ENCODE results near the gene NME5. TPM values are rescaled to one million over a fixed set of nuclear protein-coding genes. Genes with fewer than 3 reads are reported as not detected.

Gene NME5
- not detected for total RNA-seq

DNA sequence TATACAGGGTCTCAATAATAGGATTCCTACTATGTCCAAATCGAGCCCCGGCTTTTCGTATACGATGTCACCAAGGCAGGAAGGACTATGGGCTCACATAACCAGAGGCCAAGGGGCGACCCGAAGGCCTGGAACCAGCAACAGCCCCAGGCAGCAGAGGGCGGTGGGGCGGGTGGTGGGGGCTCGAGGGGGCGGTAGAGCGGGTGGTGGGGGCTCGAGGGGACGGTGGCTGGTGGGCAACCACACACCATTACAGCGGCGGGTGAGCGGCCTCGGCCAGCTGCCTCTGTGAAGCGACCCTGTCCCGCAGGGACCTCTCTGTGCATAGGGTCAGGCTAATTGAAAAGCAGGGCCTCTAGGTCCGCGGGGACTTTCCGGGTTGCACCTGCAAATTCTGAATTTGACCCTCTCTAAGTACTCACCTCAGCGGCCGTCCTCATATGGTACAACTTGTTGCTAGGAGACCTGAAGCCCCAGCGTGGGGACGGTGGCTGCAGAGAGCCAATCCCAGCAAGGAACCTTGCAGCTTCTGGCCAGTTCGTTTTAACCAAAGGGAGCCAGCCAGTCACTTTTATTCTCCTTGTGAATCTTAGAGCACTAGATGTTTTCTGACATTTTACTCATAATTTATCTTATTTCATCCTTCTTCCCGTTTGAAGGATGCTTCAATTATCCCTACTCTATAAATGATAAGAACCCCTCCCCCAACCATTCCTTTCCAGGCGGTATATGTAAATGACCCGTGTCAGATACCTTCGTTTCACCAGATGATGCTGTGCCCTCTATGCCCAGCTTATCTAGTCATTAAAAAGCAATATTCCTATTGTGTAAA, at the start of gene NME5:
NME5 (minus strand) TSS at position 480 of the 832 bp plus-strand sequence. CDS start 648 bp downstream, outside the sequence.
- Histone ChIP-seq H3K4me1 (ENCODE audit: control insufficient read depth in 3 of 3, insufficient read depth in 3 of 3, low read length in 3 of 3) (no peaks in the 10 kb centered on the region), H3K36me3 (ENCODE audit: control insufficient read depth in 3 of 3, insufficient read depth in 3 of 3, low read length in 3 of 3) (no peaks in the 10 kb centered on the region), H3K27me3 (ENCODE audit: control insufficient read depth in 3 of 3, insufficient read depth in 3 of 3, low read length in 3 of 3) (no peaks in the 10 kb centered on the region), H3K9ac (ENCODE audit: low read depth in 1 of 3, low read length in 3 of 3) (peak within 1 kb of the TSS in 2 of 3 donors; percentile 50 to 61), H3K4me3 (ENCODE audit: low read length in 3 of 3) (peak within 1 kb of the TSS; percentile 68 to 85 (median 80)), H3K9me3 (ENCODE audit: control insufficient read depth in 3 of 3, low read length in 3 of 3) (no peaks in the 10 kb centered on the region), H3K27ac (ENCODE audit: low read depth, low read length) (no peak within 1 kb of the TSS)

DNA sequence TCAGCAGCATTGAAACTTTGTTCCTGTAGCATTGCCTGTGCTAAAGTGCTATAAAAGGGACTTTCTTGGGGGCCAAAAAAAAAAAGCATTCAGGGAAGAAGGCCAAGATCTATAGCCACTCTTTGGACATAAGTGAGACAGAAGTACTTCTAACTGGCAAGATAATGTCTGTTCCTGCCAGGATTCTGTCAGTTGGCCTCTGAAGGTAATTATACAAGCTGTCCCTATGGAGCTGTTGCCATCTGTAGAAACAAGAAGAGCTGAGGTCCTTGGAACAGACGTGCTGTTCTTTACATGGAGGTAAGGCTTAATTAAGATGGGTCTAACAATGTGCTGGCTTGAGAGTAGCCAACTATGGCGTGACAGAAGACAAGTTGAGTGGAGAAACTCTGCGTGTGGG, 49.4 kb upstream of the NME5 start:
- Histone ChIP-seq H3K4me3 (ENCODE audit: low read length in 3 of 3) (no peak overlapping the region), H3K9me3 (ENCODE audit: control insufficient read depth in 3 of 3, low read length in 3 of 3) (no peaks in the 10 kb centered on the region), H3K4me1 (ENCODE audit: control insufficient read depth in 3 of 3, insufficient read depth in 3 of 3, low read length in 3 of 3) (no peaks in the 10 kb centered on the region), H3K27ac (ENCODE audit: low read depth, low read length) (no peak overlapping the region), H3K9ac (ENCODE audit: low read depth in 1 of 3, low read length in 3 of 3) (no peak overlapping the region), H3K27me3 (ENCODE audit: control insufficient read depth in 3 of 3, insufficient read depth in 3 of 3, low read length in 3 of 3) (no peaks in the 10 kb centered on the region), H3K36me3 (ENCODE audit: control insufficient read depth in 3 of 3, insufficient read depth in 3 of 3, low read length in 3 of 3) (peaks cover 26 to 63% (median 61%) of the 10 kb centered on the region in 3 donors)

- Histone ChIP-seq H3K4me3 (ENCODE audit: low read length in 3 of 3) (no peak overlapping the region), H3K9ac (ENCODE audit: low read depth in 1 of 3, low read length in 3 of 3) (no peak overlapping the region), H3K36me3 (ENCODE audit: control insufficient read depth in 3 of 3, insufficient read depth in 3 of 3, low read length in 3 of 3) (peaks cover 15 to 47% (median 44%) of the 10 kb centered on the region in 3 donors), H3K27me3 (ENCODE audit: control insufficient read depth in 3 of 3, insufficient read depth in 3 of 3, low read length in 3 of 3) (no peaks in the 10 kb centered on the region), H3K9me3 (ENCODE audit: control insufficient read depth in 3 of 3, low read length in 3 of 3) (no peaks in the 10 kb centered on the region), H3K27ac (ENCODE audit: low read depth, low read length) (no peak overlapping the region), H3K4me1 (ENCODE audit: control insufficient read depth in 3 of 3, insufficient read depth in 3 of 3, low read length in 3 of 3) (no peaks in the 10 kb centered on the region)
These were observed 46.8 kb upstream of the NME5 start for GRCh38 chr5:138186002-138186447.

- Histone ChIP-seq H3K4me1 (ENCODE audit: control insufficient read depth in 3 of 3, insufficient read depth in 3 of 3, low read length in 3 of 3) (peaks cover 7 to 12% (median 9%) of the 10 kb centered on the region in 3 donors), H3K36me3 (ENCODE audit: control insufficient read depth in 3 of 3, insufficient read depth in 3 of 3, low read length in 3 of 3) (peaks cover 4 to 22% (median 21%) of the 10 kb centered on the region in 3 donors), H3K4me3 (ENCODE audit: low read length in 3 of 3) (no peak overlapping the region), H3K9ac (ENCODE audit: low read depth in 1 of 3, low read length in 3 of 3) (no peak overlapping the region), H3K27ac (ENCODE audit: low read depth, low read length) (no peak overlapping the region), H3K27me3 (ENCODE audit: control insufficient read depth in 3 of 3, insufficient read depth in 3 of 3, low read length in 3 of 3) (no peaks in the 10 kb centered on the region), H3K9me3 (ENCODE audit: control insufficient read depth in 3 of 3, low read length in 3 of 3) (no peaks in the 10 kb centered on the region)
These were observed 43.6 kb upstream of the NME5 start for GRCh38 chr5:138182808-138183207.

GRCh38 chr5:138180841-138181240, 41.6 kb upstream of the NME5 start:
- Histone ChIP-seq H3K4me1 (ENCODE audit: control insufficient read depth in 3 of 3, insufficient read depth in 3 of 3, low read length in 3 of 3) (peaks cover 13 to 19% (median 14%) of the 10 kb centered on the region in 3 donors), H3K27ac (ENCODE audit: low read depth, low read length) (no peak overlapping the region), H3K36me3 (ENCODE audit: control insufficient read depth in 3 of 3, insufficient read depth in 3 of 3, low read length in 3 of 3) (peaks cover 9 to 16% (median 13%) of the 10 kb centered on the region in 3 donors), H3K9ac (ENCODE audit: low read depth in 1 of 3, low read length in 3 of 3) (no peak overlapping the region), H3K9me3 (ENCODE audit: control insufficient read depth in 3 of 3, low read length in 3 of 3) (no peaks in the 10 kb centered on the region), H3K4me3 (ENCODE audit: low read length in 3 of 3) (no peak overlapping the region), H3K27me3 (ENCODE audit: control insufficient read depth in 3 of 3, insufficient read depth in 3 of 3, low read length in 3 of 3) (no peaks in the 10 kb centered on the region)

DNA sequence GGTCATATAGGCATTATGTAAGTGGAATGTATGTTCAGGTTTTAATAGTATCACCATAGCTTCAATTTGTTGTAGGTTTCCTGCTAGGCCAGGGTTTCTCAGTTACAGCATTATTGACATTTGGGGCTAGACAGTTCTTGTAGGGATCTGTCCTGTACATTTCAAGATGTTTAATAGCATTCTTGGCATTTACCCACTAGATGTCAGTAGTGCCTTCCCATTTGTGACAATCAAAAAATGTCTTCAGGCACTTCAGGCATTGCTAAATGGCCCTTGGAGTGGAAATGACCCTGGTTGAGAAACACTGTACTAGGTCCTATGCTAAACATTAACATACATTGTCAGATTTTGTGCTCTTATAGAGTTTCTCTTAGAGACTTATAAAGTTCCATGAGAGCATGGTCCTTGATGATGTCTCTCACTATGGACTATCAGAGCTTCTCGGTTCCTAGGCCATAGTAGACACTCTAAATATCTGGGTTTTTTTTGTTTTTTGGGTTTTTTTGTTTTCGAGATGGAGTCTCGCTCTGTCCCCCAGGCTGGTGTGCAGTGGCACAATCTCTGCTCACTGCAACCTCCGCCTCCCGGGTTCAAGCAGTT, 41.1 kb upstream of the NME5 start:
- H3K27me3 ChIP-seq (ENCODE audit: control insufficient read depth in 3 of 3, insufficient read depth in 3 of 3, low read length in 3 of 3), result no peaks in the 10 kb centered on the region
- peaks cover 11 to 20% (median 13%) of the 10 kb centered on the region in 3 donors for H3K36me3 ChIP-seq (ENCODE audit: control insufficient read depth in 3 of 3, insufficient read depth in 3 of 3, low read length in 3 of 3)
- no peak overlapping the region for H3K27ac ChIP-seq (ENCODE audit: low read depth, low read length)
- no peaks in the 10 kb centered on the region for H3K9me3 ChIP-seq (ENCODE audit: control insufficient read depth in 3 of 3, low read length in 3 of 3)
- H3K4me1 ChIP-seq (ENCODE audit: control insufficient read depth in 3 of 3, insufficient read depth in 3 of 3, low read length in 3 of 3), result peaks cover 13 to 19% (median 14%) of the 10 kb centered on the region in 3 donors
- no peak overlapping the region for H3K9ac ChIP-seq (ENCODE audit: low read depth in 1 of 3, low read length in 3 of 3)
- H3K4me3 ChIP-seq (ENCODE audit: low read length in 3 of 3), result no peak overlapping the region

DNA sequence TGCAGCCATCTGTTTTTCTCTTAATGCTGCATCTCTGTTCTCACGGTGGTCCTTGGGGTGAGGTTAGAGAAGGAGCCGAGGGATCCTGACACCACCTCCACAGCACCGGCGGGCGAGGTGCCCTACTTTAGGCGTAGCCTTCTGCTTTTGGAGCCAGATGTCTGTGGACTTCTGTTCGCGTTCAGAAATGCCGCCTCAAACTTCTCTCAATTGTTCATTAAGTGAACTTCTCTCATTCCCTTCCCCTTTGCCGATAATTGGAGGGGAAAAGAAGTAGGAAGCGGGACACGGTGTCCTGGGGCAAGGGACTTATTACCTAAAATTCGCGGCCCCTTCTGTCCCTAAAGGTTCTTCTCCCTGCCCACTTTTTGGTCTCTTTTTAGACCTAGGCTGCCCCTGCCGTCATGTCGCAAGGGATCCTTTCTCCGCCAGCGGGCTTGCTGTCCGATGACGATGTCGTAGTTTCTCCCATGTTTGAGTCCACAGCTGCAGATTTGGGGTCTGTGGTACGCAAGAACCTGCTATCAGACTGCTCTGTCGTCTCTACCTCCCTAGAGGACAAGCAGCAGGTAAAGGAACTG, 40.1 kb upstream of the NME5 start:
- Histone ChIP-seq H3K4me3 (ENCODE audit: low read length in 3 of 3) (peak overlapping the region; percentile 90 to 100 (median 91)), H3K4me1 (ENCODE audit: control insufficient read depth in 3 of 3, insufficient read depth in 3 of 3, low read length in 3 of 3) (peaks cover 13 to 19% (median 14%) of the 10 kb centered on the region in 3 donors), H3K9ac (ENCODE audit: low read depth in 1 of 3, low read length in 3 of 3) (no peak overlapping the region), H3K36me3 (ENCODE audit: control insufficient read depth in 3 of 3, insufficient read depth in 3 of 3, low read length in 3 of 3) (peaks cover 11 to 21% (median 12%) of the 10 kb centered on the region in 3 donors), H3K27me3 (ENCODE audit: control insufficient read depth in 3 of 3, insufficient read depth in 3 of 3, low read length in 3 of 3) (no peaks in the 10 kb centered on the region), H3K27ac (ENCODE audit: low read depth, low read length) (no peak overlapping the region), H3K9me3 (ENCODE audit: control insufficient read depth in 3 of 3, low read length in 3 of 3) (no peaks in the 10 kb centered on the region)

DNA sequence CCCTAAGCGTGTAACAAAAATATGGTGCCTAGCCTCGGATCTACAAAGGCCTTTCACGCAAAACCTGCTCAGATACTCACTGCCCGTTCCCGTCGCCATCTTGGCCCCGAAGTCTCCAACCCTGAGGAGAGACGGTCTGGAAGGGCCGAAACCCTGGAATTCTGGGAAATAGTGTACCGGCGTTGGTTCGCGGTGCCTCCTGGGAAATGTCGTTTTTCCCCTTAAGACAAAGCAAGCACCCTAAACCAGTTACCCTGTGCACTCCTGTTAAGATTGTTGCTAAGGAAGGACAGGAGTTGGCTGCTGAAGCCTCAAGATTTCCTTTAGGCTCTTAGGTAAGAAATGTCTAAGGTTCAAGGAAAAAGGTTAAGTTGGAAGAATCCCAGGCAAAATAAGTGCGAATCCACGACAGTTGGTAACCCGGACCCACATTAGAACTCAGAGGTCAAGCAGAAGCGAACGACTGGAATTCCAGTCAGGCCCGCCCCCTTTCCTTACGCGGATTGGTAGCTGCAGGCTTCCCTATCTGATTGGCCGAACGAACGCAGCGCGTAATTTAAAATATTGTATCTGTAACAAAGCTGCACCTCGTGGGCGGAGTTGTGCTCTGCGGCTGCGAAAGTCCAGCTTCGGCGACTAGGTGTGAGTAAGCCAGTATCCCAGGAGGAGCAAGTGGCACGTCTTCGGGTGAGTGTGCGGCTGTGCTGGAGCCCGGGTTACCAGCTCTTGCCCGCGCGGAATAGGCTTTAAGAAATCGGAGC, 39.5 kb upstream of the NME5 start, which contains the start of the genes BRD8 and KIF20A:
BRD8 (minus strand) TSS at position 115 of the 761 bp plus-strand sequence; CDS start at position 99, 16 bp downstream.
KIF20A (plus strand) TSS at position 597 of the 761 bp plus-strand sequence. CDS start 569 bp downstream, outside the sequence.
- peaks cover 13 to 19% (median 14%) of the 10 kb centered on the region in 3 donors for H3K4me1 ChIP-seq (ENCODE audit: control insufficient read depth in 3 of 3, insufficient read depth in 3 of 3, low read length in 3 of 3)
- peaks cover 10 to 25% (median 15%) of the 10 kb centered on the region in 3 donors for H3K36me3 ChIP-seq (ENCODE audit: control insufficient read depth in 3 of 3, insufficient read depth in 3 of 3, low read length in 3 of 3)
- peak within 1 kb of the TSS; percentile 86 to 96 (median 93) for H3K9ac ChIP-seq (ENCODE audit: low read depth in 1 of 3, low read length in 3 of 3)

DNA sequence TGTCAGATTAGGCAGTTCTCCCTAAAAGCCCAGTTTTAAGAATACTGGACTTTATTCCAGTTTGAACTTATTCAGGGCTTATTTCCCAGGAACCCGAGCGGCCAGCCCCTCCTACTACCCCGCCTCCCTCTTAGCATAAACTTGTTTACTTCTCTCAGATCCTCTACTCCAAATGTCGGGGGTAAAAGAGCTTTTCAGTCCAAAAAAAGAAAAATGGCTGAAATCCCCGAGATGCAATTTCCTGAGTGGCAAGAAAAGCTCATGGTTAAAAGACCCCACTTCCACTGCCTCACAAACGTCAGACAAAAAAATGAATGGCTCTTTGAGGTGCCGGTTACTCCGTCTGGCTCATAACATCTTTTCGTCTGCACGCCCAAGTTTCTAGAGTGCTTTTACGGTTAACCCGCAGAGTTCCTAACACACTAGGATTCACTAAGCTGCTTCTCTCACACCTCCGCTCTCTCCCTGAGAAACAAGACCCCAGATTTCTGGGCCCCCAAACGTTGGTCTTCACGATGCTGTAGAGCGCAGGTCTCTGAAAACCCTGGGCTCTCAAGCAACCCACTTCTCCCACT, 38.8 kb upstream of the NME5 start:
- peak overlapping the region; percentile 86 to 96 (median 93) for H3K9ac ChIP-seq (ENCODE audit: low read depth in 1 of 3, low read length in 3 of 3)
- H3K27me3 ChIP-seq (ENCODE audit: control insufficient read depth in 3 of 3, insufficient read depth in 3 of 3, low read length in 3 of 3), result no peaks in the 10 kb centered on the region
- peak overlapping the region; percentile 90 to 100 (median 91) for H3K4me3 ChIP-seq (ENCODE audit: low read length in 3 of 3)
- H3K36me3 ChIP-seq (ENCODE audit: control insufficient read depth in 3 of 3, insufficient read depth in 3 of 3, low read length in 3 of 3), result peaks cover 14 to 30% (median 19%) of the 10 kb centered on the region in 3 donors
- peaks cover 13 to 19% (median 14%) of the 10 kb centered on the region in 3 donors for H3K4me1 ChIP-seq (ENCODE audit: control insufficient read depth in 3 of 3, insufficient read depth in 3 of 3, low read length in 3 of 3)
- peak overlapping the region; percentile 87 for H3K27ac ChIP-seq (ENCODE audit: low read depth, low read length)
- no peaks in the 10 kb centered on the region for H3K9me3 ChIP-seq (ENCODE audit: control insufficient read depth in 3 of 3, low read length in 3 of 3)

More for the DNA sequence above, 39.5 kb upstream of the NME5 start, which contains the start of the genes BRD8 and KIF20A:
- H3K4me3 ChIP-seq (ENCODE audit: low read length in 3 of 3), result peak within 1 kb of the TSS; percentile 90 to 100 (median 91)
- H3K9me3 ChIP-seq (ENCODE audit: control insufficient read depth in 3 of 3, low read length in 3 of 3), result no peaks in the 10 kb centered on the region
- no peaks in the 10 kb centered on the region for H3K27me3 ChIP-seq (ENCODE audit: control insufficient read depth in 3 of 3, insufficient read depth in 3 of 3, low read length in 3 of 3)
- peak within 1 kb of the TSS; percentile 87 for H3K27ac ChIP-seq (ENCODE audit: low read depth, low read length)

Measured in skeletal muscle tissue (tissue), 4 donors.